ENCODE data around the gene NRN1L.
"Not testable (repeated sequence)": the region's sequence is repeated elsewhere in the genome, so short reads cannot be mapped to it uniquely, and the experiment has no call there.

NRN1L gene

DNA sequence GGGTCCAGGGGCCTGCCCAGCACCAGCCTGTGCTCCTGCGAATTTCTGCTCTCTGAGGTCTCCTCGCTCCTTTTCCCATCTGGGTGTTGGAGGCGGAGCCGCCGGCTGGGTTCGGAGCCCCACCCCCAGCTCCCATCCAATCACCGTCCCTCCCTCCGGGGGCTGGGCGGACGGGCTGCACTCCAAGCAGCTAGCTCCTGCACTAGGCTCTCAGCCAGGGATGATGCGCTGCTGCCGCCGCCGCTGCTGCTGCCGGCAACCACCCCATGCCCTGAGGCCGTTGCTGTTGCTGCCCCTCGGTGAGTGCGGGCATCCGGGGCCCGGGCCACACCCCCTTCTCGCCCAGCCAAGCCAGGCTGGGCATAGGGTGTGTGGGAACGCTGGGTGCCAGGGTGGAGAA lies at the start of gene NRN1L:
Gene NRN1L (plus strand): TSS at position 202 of the 400 bp plus-strand sequence. CDS start 19 bp downstream, at position 221.
- no peak within 1 kb of the TSS for H3K4me3 ChIP-seq (ENCODE audit: low read length)
- H3K4me1 ChIP-seq (ENCODE audit: control insufficient read depth, insufficient read depth, low read length) = peaks cover 10% of the 10 kb centered on the region
- H3K9ac ChIP-seq (ENCODE audit: low read length) = no peak within 1 kb of the TSS
- H3K36me3 ChIP-seq (ENCODE audit: control insufficient read depth, insufficient read depth, low read length) = peaks cover 37% of the 10 kb centered on the region
- H3K27me3 ChIP-seq (ENCODE audit: control insufficient read depth, insufficient read depth, low read length) = no peaks in the 10 kb centered on the region
- no peaks in the 10 kb centered on the region for H3K9me3 ChIP-seq (ENCODE audit: control insufficient read depth, low read length)

DNA sequence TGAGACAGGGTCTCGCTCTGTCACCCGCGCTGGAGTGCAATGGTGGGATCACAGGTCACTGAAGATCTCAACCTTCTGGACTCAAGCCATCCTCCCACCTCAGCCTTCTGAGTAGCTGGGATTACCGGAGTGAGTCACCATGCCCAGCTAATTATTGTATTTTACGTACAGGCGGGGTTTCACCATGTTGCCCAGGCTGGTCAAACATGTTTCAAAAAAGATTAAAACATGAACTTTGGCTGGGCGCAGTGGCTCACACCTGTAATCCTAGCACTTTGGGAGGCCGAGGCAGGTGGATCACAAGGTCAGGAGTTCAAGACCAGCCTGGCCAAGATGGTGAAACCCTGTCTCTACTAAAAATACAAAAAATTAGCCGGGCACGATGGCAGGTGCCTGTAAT lies 47.5 kb upstream of the NRN1L start:
- H3K9me3 ChIP-seq (ENCODE audit: control insufficient read depth, low read length); H3K9ac ChIP-seq (ENCODE audit: low read length); H3K27me3 ChIP-seq (ENCODE audit: control insufficient read depth, insufficient read depth, low read length); H3K36me3 ChIP-seq (ENCODE audit: control insufficient read depth, insufficient read depth, low read length); H3K4me3 ChIP-seq (ENCODE audit: low read length): not testable (repeated sequence)
- H3K4me1 ChIP-seq (ENCODE audit: control insufficient read depth, insufficient read depth, low read length) = peaks cover 19% of the 10 kb centered on the region

DNA sequence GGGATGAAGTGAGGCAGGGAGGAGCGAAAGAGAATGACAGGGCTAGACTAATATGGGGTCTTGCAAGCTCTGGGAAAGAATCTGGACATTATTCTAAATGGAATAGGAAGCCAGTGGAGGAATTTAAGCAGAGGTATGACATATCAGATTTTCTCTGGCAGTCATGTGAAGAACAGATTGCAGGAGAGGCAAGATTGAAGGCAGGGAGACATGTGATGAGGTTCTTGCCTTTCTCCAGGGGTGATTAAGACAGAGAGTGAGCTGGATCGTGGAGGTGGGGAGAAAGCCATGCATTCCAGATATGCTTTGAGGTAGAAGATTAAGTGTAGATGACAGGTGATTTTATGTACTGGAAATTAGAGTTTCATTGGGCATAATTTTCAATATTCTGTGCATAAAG lies 46.9 kb upstream of the NRN1L start:
- Histone ChIP-seq H3K4me1 (ENCODE audit: control insufficient read depth, insufficient read depth, low read length) (peaks cover 15% of the 10 kb centered on the region), H3K9me3 (ENCODE audit: control insufficient read depth, low read length) (no peaks in the 10 kb centered on the region), H3K9ac (ENCODE audit: low read length) (no peak overlapping the region), H3K4me3 (ENCODE audit: low read length) (no peak overlapping the region), H3K36me3 (ENCODE audit: control insufficient read depth, insufficient read depth, low read length) (no peaks in the 10 kb centered on the region), H3K27me3 (ENCODE audit: control insufficient read depth, insufficient read depth, low read length) (no peaks in the 10 kb centered on the region)

DNA sequence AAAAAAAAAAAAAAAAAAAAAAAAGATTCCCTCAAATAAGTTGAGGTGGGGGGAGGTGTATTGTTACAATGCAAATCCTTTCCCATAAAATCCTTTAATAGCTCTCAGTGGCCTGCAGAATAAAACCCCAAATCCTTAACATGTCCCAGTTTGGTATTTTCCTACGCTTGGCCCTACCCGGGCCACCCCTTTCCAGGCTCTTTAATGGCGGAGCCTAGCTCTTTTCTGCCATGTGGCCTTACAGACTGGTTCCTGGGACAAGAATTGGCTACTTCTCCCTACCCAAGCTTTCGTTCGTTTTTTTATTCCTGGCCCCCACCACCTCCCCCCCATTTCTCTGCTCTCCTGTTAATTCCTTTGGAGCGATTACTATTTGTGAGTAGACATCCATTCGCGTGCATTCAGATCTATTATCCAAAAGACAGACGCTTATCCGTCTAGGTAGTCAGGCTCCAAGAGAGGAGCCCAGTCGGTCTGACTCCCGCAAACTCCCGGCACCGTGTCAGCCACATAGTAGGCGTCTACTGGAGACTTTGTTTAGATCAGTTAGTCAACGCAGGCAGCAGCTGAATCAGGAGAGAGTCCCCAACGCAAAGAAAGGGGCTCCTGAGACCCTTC lies 43.4 kb upstream of the NRN1L start:
- Histone ChIP-seq H3K9me3 (ENCODE audit: control insufficient read depth, low read length) (no peaks in the 10 kb centered on the region), H3K9ac (ENCODE audit: low read length) (peak overlapping the region; percentile 86), H3K36me3 (ENCODE audit: control insufficient read depth, insufficient read depth, low read length) (no peaks in the 10 kb centered on the region), H3K4me3 (ENCODE audit: low read length) (peak overlapping the region; percentile 93), H3K27me3 (ENCODE audit: control insufficient read depth, insufficient read depth, low read length) (no peaks in the 10 kb centered on the region), H3K4me1 (ENCODE audit: control insufficient read depth, insufficient read depth, low read length) (peaks cover 38% of the 10 kb centered on the region)

- no peaks in the 10 kb centered on the region for H3K36me3 ChIP-seq (ENCODE audit: control insufficient read depth, insufficient read depth, low read length)
- H3K27me3 ChIP-seq (ENCODE audit: control insufficient read depth, insufficient read depth, low read length) = no peaks in the 10 kb centered on the region
- peak within 1 kb of the TSS; percentile 86 for H3K9ac ChIP-seq (ENCODE audit: low read length)
- H3K4me1 ChIP-seq (ENCODE audit: control insufficient read depth, insufficient read depth, low read length) = peaks cover 38% of the 10 kb centered on the region
- H3K9me3 ChIP-seq (ENCODE audit: control insufficient read depth, low read length) = no peaks in the 10 kb centered on the region
- peak within 1 kb of the TSS; percentile 93 for H3K4me3 ChIP-seq (ENCODE audit: low read length)
Observed at GRCh38 chr16:67841816-67842508, 42.7 kb upstream of the NRN1L start, which contains the start of gene THAP11. THAP11 (plus strand) TSS chr16:67842320; CDS start chr16:67842555, 235 bp downstream.

DNA sequence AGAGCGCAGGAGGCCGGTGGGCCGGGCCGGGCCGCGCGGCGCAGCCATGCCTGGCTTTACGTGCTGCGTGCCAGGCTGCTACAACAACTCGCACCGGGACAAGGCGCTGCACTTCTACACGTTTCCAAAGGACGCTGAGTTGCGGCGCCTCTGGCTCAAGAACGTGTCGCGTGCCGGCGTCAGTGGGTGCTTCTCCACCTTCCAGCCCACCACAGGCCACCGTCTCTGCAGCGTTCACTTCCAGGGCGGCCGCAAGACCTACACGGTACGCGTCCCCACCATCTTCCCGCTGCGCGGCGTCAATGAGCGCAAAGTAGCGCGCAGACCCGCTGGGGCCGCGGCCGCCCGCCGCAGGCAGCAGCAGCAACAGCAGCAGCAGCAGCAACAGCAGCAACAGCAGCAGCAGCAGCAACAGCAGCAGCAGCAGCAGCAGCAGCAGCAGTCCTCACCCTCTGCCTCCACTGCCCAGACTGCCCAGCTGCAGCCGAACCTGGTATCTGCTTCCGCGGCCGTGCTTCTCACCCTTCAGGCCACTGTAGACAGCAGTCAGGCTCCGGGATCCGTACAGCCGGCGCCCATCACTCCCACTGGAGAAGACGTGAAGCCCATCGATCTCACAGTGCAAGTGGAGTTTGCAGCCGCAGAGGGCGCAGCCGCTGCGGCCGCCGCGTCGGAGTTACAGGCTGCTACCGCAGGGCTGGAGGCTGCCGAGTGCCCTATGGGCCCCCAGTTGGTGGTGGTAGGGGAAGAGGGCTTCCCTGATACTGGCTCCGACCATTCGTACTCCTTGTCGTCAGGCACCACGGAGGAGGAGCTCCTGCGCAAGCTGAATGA lies 42.0 kb upstream of the NRN1L start:
- Histone ChIP-seq H3K9me3 (ENCODE audit: control insufficient read depth, low read length) (no peaks in the 10 kb centered on the region), H3K9ac (ENCODE audit: low read length) (peak overlapping the region; percentile 86), H3K36me3 (ENCODE audit: control insufficient read depth, insufficient read depth, low read length) (no peaks in the 10 kb centered on the region), H3K4me1 (ENCODE audit: control insufficient read depth, insufficient read depth, low read length) (peaks cover 42% of the 10 kb centered on the region), H3K27me3 (ENCODE audit: control insufficient read depth, insufficient read depth, low read length) (no peaks in the 10 kb centered on the region), H3K4me3 (ENCODE audit: low read length) (peak overlapping the region; percentile 93)

DNA sequence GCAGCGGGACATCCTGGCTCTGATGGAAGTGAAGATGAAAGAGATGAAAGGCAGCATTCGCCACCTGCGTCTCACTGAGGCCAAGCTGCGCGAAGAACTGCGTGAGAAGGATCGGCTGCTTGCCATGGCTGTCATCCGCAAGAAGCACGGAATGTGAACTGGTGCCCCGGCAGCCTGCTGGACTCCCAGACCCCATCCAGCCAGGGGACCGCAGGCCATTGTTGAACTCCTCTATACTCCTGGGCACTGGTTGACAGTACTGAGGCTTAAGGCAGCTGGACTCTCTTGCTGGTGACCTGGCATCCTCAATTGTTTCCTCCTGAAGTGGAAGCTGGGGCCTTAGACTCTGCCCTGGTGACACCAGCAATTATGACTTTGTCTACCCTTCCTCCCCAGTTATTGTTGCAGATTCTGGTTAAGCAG lies 41.3 kb upstream of the NRN1L start:
- peak overlapping the region; percentile 82 for H3K4me3 ChIP-seq (ENCODE audit: low read length)
- H3K9me3 ChIP-seq (ENCODE audit: control insufficient read depth, low read length) = no peaks in the 10 kb centered on the region
- no peaks in the 10 kb centered on the region for H3K27me3 ChIP-seq (ENCODE audit: control insufficient read depth, insufficient read depth, low read length)
- peak overlapping the region; percentile 86 for H3K9ac ChIP-seq (ENCODE audit: low read length)
- peaks cover 48% of the 10 kb centered on the region for H3K4me1 ChIP-seq (ENCODE audit: control insufficient read depth, insufficient read depth, low read length)
- H3K36me3 ChIP-seq (ENCODE audit: control insufficient read depth, insufficient read depth, low read length) = no peaks in the 10 kb centered on the region

- H3K36me3 ChIP-seq (ENCODE audit: control insufficient read depth, insufficient read depth, low read length) = no peaks in the 10 kb centered on the region
- H3K4me1 ChIP-seq (ENCODE audit: control insufficient read depth, insufficient read depth, low read length) = peaks cover 48% of the 10 kb centered on the region
- no peaks in the 10 kb centered on the region for H3K27me3 ChIP-seq (ENCODE audit: control insufficient read depth, insufficient read depth, low read length)
- no peaks in the 10 kb centered on the region for H3K9me3 ChIP-seq (ENCODE audit: control insufficient read depth, low read length)
- no peak overlapping the region for H3K4me3 ChIP-seq (ENCODE audit: low read length)
- H3K9ac ChIP-seq (ENCODE audit: low read length) = no peak overlapping the region
Observed at GRCh38 chr16:67844497-67844896, 40.2 kb upstream of the NRN1L start.

DNA sequence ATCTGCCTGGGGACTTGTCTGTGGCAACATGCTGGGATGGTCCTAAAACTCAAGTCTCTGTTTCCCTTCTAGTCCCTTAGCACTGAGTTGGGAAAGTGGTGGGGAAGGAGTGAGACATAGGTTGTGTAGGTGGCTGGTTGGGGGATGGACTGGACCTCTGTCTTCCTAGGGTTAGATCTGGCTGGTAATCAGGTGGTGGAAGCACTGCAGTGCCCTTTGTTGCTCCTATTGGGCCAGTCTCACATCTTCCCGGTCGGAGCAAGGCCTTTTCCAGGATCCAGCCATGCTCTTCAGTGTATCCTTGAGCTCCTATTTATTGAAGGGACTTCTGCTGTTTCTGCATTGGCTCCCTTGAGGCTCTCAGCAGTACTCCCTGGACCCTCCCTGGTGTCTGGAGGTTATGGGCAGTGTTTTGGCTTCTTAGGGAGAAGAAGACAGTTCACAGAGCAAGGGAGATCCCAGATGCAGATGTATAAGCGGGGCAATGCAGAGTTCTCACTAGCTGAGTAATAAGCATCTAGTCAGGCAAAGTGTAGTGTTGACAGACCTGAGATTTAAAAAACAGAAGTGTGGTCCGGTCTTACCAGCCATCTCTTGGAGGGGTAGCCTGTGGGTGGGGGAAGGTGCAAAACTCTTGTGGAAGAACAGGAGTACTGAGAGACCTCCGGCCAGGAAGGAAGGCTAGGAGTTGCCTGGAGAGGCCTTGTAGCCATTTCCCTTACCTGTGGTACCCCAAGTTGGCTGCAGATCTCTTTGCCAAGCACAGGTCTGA lies 39.2 kb upstream of the NRN1L start:
- no peak overlapping the region for H3K4me3 ChIP-seq (ENCODE audit: low read length)
- no peaks in the 10 kb centered on the region for H3K27me3 ChIP-seq (ENCODE audit: control insufficient read depth, insufficient read depth, low read length)
- H3K36me3 ChIP-seq (ENCODE audit: control insufficient read depth, insufficient read depth, low read length) = no peaks in the 10 kb centered on the region
- H3K4me1 ChIP-seq (ENCODE audit: control insufficient read depth, insufficient read depth, low read length) = peaks cover 48% of the 10 kb centered on the region
- no peaks in the 10 kb centered on the region for H3K9me3 ChIP-seq (ENCODE audit: control insufficient read depth, low read length)
- H3K9ac ChIP-seq (ENCODE audit: low read length) = peak overlapping the region; percentile 88

DNA sequence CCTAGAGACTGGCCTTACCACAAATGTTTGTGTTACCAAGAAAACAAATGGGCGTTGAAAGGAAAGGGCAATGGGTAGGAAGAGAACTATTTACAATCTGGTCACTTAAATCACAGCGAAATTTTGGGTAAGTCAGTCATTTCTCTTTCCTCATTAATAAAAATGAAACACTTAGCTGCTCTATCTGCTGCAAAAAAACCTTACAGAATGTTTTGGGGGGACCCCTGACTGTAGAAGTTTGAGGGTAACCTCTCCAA lies 38.7 kb upstream of the NRN1L start:
- peaks cover 48% of the 10 kb centered on the region for H3K4me1 ChIP-seq (ENCODE audit: control insufficient read depth, insufficient read depth, low read length)
- no peaks in the 10 kb centered on the region for H3K9me3 ChIP-seq (ENCODE audit: control insufficient read depth, low read length)

DNA sequence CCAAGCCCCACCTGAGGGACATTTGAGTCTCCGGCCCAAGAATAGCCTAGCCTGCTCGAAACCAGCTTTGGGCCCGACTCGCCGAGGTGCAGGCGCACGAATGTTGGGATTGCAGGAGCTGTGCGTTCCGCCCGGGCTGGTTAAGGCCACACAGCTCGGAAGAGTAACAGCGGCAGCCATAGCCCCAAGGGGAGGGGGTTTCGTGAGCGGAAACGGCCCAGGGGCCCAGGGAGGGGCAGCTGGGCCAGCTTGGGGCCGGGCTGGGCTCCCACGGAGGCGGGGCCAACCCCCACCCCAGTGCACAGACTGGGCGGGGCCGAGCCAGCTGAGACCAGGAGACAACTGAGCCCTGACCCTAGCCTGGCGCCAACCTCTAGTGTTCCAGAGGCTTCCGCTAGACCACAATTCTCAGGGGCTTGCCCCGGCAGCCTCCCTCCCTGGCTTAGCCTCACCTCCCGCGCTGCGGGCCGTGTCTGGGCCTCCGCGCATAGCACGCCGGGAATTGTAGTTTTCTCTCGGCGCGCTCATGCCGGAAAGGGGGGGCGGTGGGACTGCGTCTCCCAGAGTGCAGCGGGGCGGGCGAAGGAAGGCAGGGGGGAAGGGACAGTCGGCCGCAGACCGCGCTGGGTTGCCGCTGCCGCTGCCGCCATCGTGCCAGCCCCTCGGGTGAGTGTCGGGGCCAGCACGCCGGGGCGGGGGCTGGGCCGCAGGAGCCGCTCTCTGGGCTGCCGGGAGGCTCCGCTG lies 38.2 kb upstream of the NRN1L start, which contains the start of gene NUTF2:
Gene NUTF2 (plus strand): TSS at position 614 of the 744 bp plus-strand sequence. CDS start 18,198 bp downstream, outside the sequence.
- H3K9ac ChIP-seq (ENCODE audit: low read length) = peak within 1 kb of the TSS; percentile 92
- H3K9me3 ChIP-seq (ENCODE audit: control insufficient read depth, low read length) = no peaks in the 10 kb centered on the region
- peaks cover 45% of the 10 kb centered on the region for H3K4me1 ChIP-seq (ENCODE audit: control insufficient read depth, insufficient read depth, low read length)
- H3K36me3 ChIP-seq (ENCODE audit: control insufficient read depth, insufficient read depth, low read length) = no peaks in the 10 kb centered on the region
- H3K4me3 ChIP-seq (ENCODE audit: low read length) = peak within 1 kb of the TSS; percentile 84
- H3K27me3 ChIP-seq (ENCODE audit: control insufficient read depth, insufficient read depth, low read length) = no peaks in the 10 kb centered on the region

More for the DNA sequence above, 38.7 kb upstream of the NRN1L start:
- Histone ChIP-seq H3K36me3 (ENCODE audit: control insufficient read depth, insufficient read depth, low read length) (no peaks in the 10 kb centered on the region), H3K27me3 (ENCODE audit: control insufficient read depth, insufficient read depth, low read length) (no peaks in the 10 kb centered on the region), H3K9ac (ENCODE audit: low read length) (peak overlapping the region; percentile 88), H3K4me3 (ENCODE audit: low read length) (peak overlapping the region; percentile 84)

Measured in mucosa of stomach (tissue), 1 donor.